Ammon's horn (tissue), 1 donor: ENCODE measurements around the gene KRTAP27-1.

Experiments
- DNase-seq: peaks from one replicate; pipeline ENCODE4 v3.0.0-alpha.2; 2016; ENCODE audit warnings: low spot score

The KRTAP27-1 gene, protein sequence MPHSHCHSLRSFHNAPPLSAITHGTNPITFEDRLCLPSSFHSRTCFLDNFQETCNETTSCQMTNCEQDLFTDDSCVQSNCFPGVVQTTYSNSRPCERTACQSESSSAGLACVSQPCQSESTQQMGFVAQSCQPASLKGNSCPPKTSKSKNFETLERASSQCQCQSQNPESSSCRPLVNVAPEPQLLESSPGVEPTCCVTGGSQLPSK

DNA sequence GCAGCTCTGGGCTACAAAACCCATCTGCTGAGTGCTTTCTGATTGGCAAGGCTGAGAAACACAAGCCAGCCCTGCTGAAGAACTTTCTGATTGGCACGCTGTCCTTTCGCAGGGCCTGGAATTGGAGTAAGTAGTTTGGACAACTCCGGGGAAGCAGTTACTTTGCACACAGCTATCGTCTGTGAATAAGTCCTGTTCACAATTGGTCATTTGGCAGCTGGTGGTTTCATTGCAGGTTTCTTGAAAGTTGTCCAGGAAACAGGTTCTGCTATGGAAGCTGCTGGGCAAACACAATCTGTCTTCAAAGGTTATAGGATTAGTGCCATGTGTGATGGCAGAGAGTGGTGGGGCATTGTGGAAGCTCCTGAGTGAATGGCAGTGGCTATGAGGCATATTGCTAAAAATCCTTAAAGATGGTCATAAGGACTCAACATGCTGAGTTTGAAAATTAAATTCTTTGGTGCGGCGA, at the start of gene KRTAP27-1:
Gene KRTAP27-1 (minus strand): TSS at position 419 of the 469 bp plus-strand sequence. CDS start 26 bp downstream, at position 393.
- DNase-seq: no peak

DNA sequence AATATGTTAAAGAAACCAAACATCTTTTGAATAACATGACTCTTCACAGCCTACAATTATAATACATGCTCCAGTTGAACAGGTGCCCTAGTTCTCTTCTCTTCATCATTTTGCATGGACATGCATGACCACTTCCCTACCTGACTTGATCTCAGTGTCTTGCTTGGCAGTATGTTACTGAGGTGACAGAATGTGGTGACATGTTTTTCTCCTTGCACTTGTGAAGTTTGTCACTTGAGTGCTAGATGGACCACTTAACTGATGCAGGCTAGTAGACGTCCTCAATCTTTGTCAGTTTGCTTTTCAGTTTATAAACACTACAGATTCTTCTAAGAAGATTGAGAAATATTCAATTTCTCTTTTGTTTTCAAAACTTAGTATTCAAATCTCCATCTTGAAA, 44.7 kb upstream of the KRTAP27-1 start:
- DNase-seq: no peak

DNA sequence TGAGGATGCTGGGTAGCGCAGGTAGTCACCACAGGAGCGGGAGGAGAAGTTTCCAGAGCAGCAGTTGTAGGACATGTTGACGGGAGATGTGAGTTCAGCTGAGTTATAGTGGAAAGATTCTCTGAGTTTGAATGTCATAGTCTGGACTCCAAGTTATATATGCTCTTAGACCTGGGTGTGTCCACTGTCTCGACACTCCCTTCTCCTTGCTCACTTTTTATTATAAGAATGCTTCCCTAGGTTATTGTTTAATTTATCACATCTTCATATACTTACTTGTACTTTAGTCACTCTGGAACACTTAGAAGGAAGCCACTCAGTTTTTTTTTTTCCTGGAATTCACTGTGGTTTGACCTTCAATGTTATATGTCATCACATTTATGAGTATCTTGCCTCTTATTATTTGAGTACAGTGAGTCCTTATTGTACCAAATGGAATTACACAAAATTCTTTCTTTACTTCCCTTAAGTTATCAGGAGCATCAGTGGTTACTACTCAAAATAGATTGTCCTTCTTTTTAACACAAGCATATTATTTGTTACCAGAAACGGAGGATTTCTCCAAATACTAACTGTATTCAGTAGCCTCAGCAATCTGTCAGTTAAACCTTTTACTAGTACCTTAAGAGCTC, 34.8 kb upstream of the KRTAP27-1 start, which contains the start of gene KRTAP13-2:
Gene KRTAP13-2 (minus strand): TSS at position 133 of the 632 bp plus-strand sequence. CDS start 58 bp downstream, at position 75.
- DNase-seq: no peak

DNA sequence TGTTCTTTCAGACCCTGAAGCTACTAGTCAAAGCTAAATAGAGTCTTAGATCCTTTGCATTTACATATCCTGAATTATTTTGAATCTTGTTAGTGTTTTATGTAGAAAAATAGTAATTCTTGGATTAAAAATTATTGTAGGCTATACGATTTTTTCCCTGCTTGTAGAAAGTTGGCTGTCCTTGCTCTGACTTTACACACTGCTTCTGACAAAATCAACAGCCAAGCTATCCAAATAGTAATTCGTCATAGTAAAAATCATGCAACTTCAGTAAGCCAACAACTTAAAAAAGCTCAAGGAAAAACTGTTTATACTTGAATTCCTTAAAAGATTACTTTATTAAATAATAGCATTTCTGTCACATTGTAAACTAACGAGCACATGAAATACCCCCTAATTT, 18.4 kb upstream of the KRTAP27-1 start:
- DNase-seq: no peak

DNA sequence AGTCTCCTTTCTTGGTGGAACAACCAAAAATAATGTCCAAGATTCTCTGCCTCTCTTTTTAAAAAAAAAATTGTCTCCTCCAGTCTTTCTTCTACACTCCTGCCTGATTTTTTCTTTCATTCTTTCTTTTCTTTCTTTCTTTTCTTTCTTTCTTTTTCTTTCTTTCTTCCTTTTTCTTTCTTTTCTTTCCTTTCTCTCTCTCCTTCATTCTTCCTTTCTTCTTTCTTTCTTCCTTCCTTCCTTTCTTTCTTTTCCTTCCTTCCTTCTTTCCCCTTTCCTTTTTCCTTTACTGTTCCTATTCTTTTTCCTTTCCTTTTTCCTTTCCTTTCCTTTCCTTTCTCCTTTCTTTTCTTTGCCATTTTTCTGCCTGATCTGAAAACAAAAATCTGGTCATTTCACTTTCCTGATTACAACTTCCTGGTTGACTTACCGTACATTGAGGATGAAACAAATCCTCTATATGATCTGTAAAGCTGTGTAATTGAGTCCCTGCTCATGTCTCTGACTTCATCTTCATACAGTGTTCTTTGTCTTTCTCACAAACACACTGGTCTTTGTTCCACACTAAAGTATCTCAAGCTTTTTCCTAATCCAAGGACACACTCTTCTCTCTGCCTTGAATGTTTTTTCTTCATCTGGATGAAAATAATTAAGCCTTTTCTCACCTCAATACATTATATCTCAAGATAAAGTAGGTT, 17.0 kb upstream of the KRTAP27-1 start:
- no peak for DNase-seq

DNA sequence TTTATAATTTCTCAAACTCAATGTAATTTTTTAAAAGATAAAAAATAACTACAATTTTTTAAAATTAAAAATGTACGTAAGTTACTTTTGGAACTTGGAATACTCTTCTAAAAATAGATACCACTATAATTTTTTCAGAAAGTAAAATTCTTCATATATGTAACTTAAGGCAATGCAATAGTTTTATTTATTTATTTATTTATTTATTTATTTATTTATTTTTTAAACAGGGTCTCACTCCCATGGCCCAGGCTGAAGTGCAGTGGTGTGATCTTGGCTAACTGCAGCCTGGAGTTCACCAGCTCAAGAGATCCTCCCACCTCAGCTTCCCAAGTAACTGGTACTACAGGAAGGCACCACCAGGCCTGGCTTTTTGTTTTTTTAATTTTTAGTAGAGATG, 14.0 kb upstream of the KRTAP27-1 start:
- DNase-seq: no peak

DNA sequence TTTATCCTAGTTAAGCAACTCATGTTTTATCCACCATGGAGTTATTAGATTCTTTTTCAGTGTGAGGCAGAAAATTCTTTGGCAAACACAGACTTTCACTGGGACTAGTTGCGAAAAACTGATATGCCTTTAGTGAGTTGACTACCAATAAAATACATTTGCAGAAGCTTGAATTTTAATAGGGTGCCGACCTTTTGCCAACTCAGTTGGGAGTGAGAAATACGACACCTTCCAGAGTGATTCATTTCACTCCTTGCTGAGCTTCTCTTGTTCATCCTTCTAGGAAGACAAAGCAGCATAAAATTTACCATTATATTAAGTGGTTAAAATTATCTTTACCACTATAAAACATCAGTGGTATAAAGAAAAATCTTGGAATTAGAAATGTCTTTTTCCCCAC, 12.1 kb upstream of the KRTAP27-1 start:
- DNase-seq: no peak

DNA sequence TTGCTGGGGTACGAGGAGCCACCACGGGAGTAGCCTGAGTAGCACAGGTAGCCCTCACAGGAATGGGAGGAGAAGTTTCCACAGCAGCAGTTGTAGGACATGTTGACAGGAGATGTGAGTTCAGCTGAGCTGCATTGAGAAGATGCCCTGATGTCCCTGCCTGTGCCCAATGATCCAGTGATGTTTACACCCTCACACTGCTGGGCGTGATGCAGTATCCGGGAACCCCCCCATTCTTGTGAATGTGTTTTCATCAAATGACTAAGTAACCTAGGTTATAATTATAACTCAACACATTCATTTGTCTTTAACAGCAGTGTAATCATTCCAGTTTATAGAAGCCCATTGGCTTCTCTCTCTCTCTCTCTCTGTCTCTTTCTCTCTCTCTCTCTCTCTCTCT, 11.0 kb upstream of the KRTAP27-1 start, which contains the start of gene KRTAP23-1:
Gene KRTAP23-1 (minus strand): TSS at position 101 of the 400 bp plus-strand sequence. CDS start 0 bp downstream, at position 101.
- no peak for DNase-seq

DNA sequence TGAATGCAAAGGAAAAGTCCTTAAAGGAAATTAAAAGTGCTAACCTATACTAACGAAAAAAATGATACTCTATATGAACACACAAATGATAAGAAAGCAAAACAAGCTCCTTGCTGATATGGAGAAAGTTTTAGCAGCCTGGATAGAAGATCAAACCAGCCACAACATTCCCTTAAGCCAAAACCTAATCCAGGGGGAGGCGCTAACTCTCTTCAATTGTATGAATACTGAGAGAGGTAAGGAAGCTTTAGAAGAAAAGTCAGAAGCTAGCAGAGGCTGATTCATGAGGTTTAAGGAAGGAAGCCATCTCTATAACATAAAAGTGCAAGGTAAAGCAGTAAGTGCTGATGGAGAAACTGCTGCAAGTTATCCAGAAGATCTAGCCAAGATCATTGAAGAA, 7.5 kb upstream of the KRTAP27-1 start:
- no peak for DNase-seq

DNA sequence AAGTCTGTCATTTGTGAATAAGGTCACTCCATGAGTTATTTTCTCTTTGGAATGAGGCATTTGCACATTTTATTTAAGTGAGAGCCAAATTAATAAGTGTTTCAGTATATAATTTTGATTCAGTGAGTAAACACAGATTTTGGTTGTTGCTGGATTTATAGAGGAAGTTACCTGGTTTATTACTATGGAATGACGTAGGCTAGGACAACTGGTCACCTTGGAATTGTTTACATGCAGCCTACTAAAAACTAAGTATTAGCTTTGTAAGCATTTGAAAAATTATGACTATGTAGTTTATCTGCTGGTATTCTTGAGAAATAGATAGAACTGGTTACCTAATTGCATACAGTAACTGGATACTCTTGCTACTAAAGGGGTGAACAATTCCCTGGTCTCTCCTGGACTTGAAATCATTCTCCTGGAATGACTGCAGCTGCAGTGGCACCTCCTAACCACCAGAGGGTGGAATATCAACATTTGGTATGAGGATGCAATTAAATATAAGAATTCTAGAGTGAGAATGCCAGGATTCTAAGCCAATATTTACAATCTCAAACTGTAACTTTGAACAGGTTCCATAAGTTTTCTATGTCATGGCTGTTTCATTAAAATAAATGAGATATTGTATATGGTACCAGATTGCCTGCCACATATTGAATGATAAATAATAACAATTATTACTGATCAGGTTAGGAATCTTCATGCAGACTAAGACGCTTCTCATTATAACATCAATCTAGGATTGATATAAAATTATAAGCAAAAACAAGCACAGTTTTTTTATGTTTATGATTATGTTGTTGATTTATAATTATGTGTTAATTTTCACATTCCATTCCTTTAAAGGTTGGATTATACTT, 3.5 kb upstream of the KRTAP27-1 start:
- peak; percentile 23 for DNase-seq

DNA sequence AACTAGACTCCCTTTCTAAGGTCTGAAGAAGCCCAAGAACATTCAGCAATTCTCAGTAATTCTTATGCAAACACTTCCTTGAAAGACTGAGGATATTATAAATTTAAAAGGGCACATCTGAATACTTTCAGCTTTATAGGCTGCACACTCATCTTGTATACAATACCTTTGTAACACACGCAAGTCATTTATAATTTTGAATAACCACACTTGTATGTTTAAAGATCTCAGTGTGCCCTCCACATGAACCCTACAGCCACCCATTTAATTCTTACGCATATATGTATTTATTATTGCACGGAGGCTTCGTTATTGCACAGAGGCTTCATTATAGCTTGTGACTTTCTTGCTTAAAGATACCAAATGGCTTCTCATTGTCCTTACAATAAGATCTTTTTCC, 1.2 kb upstream of the KRTAP27-1 start:
- no peak for DNase-seq

DNA sequence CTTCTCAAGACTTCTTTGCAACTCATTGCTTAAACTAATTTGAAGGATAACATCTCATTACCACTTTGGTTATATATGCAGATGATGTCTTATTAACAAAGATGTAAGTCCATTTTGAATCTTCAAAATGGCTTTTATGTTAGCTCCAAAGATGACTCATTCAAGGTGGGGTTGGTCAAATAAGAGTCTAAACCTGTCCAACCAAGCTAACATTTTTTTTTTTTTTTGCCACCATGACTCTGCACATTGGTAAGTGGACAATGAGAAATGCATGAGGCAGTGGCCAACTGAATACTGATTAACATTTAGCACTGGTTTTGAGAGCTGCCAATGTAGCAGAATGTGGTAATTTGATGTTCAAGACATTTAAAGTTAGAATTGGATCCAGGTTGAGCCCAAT, 278 bp upstream of the KRTAP27-1 start:
- no peak for DNase-seq

DNA sequence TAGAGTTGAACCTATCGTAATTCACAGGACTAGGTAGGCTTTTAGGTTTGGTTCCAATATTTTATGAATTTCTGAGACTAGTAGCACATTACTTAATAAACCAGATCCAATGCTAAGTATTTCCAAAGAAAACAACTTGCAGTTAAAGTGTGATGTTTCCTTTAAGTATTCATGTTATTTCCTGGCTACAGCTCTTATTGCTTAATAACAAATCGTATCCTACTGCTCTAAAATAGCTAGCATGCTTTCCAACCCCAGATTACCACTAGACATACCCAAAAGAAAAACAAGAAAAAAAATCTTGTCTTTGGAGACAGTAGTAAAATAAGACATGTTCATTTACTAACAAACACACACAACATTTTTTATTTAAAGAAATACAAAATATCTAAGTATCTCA, 898 bp downstream of the KRTAP27-1 start:
- DNase-seq: no peak

DNA sequence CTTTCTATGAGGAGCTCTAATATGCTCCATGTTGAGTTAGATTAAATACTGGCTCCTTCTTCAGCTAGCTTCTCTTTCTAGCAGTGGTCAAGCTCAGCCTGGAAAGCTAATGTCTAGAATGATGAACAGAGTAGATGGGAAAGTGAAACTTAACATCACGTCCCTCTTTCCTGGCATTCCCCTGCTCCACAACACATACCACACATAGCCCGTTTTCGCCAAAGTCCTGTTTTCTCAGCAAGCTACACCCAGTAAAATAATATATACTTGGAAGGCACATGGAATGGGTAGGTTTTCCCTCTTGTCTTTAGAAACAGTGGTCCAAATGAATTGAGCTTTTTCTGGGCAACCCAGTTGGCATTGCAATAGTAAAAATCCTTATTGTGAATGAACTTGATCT, 3.8 kb downstream of the KRTAP27-1 start:
- DNase-seq: no peak

DNA sequence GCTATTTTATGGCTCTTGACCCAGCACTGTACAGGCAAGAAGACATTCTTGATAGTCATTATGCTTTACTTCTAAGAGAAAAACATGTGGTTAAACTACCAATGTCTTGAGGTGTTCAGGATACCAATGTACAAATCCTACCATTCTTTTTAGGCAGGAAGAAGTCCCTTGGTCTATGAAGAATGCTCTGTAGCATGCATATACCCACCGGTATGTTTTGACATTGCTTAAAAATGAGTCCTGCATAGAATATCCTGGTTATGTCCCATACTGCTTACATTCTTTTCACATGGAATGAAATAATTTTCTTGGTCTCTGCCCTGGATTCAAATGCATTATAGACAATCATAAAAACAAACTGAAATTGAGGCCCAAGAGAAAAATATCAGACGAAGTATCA, 4.8 kb downstream of the KRTAP27-1 start:
- DNase-seq: no peak

DNA sequence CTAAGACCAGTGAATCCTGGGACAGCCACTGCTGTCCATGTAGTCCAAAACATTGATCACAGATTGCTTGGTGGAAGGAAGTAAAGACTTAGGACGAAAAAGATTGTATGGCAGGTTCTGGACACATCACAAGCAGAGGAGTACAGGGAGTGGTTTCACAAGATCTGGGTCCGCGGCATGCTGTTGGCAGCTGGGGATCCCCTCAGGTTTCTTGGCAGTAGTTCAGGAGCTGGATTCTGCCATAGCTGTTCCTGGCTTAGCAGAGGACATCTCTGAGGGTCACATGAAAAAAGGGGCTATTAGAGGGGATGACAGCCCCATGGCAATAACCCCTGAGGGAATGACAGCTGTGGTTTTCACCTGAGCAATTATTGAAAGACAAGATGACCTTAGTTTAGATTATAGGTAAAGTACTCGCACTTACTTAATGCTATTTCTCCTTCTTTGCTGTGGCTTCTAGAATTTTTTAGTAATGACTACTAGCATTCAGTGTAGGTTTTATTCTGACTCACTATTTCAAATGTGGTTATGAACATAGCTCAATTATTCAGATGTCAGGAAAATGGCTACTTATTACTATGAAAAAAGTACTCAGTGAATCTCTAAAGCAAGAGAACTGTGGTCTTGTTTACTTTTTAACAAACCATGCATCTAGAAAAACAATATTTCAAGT, 8.2 kb downstream of the KRTAP27-1 start:
- DNase-seq: no peak

DNA sequence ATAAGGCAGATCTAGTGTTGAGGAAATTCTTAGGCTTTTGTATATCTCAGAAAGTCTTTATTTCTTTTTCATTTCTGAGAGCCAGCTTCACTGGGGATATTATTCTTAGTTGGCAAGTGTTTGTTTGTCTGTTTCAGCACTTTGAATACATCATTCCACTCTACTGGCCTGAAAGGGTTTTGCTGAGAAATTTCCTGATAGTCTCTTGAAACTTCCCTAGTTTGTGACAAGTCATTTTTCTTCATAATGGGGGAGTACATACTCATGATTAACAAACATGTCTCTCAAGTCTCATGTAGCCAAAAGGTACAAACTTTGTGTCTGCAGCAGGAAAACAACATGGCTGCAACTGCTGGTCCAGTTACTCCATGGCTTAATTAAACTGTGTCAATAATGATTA, 11.1 kb downstream of the KRTAP27-1 start:
- DNase-seq: no peak

DNA sequence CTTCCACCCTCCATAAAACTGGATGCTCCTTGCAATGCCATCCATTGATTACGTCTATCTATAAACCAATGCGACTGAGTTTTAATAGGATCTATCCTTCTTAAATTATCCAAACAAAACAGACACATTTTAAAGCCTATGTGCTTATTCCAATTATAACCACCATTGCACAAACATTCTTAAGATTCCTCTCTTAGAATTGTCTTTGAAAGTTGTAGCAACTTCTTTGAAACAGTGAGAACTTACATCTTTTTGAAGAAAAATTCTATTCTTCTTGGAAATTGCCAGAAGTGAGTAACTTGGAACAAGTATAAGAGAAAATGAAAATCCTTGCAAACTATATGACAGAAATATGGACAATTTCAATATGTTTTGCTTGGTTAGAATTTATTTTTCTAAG, 17.3 kb downstream of the KRTAP27-1 start, which contains the start of gene KRTAP26-1:
Gene KRTAP26-1 (minus strand): TSS at position 101 of the 400 bp plus-strand sequence. CDS start 280 bp downstream, outside the sequence.
- no peak for DNase-seq

DNA sequence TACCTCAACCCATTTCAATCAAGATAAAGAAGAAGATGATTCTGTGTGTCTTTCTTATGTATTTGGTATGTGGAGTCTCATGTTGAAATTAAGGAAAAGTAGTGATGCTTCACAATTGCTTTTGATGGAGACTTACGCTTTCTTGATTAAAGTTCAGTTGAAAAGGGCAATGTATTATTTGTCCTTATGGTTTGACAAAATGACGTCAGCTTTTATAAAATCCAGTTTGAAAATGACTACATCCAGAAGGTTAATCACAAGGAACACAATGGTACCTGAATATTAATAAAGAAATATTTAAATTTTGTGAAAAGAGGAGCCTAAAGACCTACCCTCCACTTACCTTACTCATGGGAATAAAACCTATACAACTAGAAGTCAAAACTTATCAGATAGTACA, 21.8 kb downstream of the KRTAP27-1 start:
- no peak for DNase-seq

DNA sequence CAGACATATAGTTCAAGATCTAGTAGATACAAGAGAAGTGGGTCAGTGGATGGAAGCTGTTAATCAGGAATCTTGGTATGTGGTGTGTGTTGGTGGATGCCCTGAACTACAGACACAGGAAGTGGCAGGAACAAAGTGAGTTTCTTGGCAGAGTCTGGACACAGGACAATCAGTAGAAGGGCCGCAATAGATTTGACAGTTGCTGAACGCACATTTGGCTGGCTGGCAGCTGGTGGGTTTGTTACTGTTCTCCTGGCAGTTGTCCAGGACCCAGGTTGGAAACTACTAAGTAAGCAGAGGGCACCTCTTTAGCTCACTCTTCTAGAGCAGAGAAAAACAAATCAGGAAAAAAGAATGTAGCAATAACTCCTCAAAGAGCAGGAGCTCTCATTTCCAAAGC, 30.6 kb downstream of the KRTAP27-1 start:
- no peak for DNase-seq

DNA sequence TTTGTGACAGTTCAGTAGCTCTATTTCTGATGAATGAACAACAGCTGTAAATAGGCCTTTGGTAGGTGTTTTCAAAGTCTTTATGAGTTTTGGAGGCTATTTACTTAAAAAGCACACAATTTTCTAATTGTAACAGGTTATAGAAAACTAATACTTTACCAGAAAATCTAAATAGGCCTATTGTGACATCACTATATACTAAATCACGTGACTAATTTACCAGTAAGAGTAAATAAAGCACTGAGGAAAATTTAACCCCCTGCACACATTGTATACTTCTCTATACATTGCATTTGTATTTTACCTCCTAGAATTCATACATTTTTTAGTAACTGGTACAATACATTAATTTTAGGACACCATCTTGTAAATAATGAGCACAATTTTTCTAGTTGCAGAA, 32.4 kb downstream of the KRTAP27-1 start:
- DNase-seq: no peak
